GM19025 (cell line): ENCODE results near the gene PRDM15.

Experiments used
- ATAC-seq: cut with Tn5 transposase; IDR thresholded peaks from one replicate; pipeline ENCODE4 v1.9.1; 2021; ENCODE audit warnings: mild to moderate bottlenecking, low read depth, moderate library complexity; ENCODE audit not compliant: unreplicated experiment

Gene PRDM15

GRCh38 chr21:41830145-41830707 lies 48.9 kb downstream of the PRDM15 start:
- ATAC-seq: no peak

- ATAC-seq: no peak
Measured at GRCh38 chr21:41828884-41829360, 50.2 kb downstream of the PRDM15 start.

GRCh38 chr21:41827951-41828883 lies 50.9 kb downstream of the PRDM15 start:
- no peak for ATAC-seq

- no peak for ATAC-seq
Measured at GRCh38 chr21:41825881-41826280, 53.3 kb downstream of the PRDM15 start.

- no peak for ATAC-seq
Measured at GRCh38 chr21:41825216-41825615, 53.9 kb downstream of the PRDM15 start.

- ATAC-seq: no peak
Measured at GRCh38 chr21:41824466-41825207, 54.5 kb downstream of the PRDM15 start.

DNA sequence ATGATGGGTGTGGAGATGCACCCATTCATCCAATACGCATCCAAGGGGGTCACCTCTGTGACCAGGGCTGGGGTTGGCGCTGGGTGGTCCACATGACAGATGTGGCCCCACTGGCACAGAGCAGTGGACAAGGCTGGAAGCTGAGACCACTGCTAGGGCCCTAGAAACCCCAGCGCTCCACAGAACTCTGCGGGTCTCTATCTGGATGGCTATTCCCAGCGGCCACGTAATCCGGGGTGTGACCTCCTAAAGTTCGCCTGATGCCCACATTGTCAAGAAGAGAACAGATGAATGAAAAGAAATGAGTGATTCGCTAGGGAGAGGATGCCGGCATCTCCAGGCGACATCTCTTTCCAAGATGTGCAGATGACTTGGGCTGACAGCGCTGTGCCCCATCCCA lies 55.2 kb downstream of the PRDM15 start:
- no peak for ATAC-seq

DNA sequence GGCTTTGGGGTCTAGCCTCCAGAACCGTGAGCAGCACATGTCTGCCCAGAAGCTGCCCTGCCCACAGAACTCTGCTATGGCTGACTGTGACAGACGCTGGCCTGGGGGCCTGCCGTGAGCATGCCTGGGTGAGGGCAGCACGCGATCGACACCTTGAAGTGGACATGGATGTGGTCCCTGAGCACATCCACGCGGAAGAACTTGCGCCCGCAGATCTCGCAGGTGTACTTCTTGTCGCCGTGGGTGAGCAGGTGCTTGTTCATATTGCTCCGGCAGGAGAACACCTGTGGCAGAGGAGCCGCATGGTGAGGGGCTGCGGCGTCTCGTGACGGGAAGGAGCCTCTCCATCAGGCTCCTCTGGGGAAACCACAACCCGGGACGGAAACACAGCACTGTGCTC lies 56.0 kb downstream of the PRDM15 start:
- ATAC-seq: no peak

- no peak for ATAC-seq
Measured at GRCh38 chr21:41821756-41822431, 57.2 kb downstream of the PRDM15 start.

DNA sequence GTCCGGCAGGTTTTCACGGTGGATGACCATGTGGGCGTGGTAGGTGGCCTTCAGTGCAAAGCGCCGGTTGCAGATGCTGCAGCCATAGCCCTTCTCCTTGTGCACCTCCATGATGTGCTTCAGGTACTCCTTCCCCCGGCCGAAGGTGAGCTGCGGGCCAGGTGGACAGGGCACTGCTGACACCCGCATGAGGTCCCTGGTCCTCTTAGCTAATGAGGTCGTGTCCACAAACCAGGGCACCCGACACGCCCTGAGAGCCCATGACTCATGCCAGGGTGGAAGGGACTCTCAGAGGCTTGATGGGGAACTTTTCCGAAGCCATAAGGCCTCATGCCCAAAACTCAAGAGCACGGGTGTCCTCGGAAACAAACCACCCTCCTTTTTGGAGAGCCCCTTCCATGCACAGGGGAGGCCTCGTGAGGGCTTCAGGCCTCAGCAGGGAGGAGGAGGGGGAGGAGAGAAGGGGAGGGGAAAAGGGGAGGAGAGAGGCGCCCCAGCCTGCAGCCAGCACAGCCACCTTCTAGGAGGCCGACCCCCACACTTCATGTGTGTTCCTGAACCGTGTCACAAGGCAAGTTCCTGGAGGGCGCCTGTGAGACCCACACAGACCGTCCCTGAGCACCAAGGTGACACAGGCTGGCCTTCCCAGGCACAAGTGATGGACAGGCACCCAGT lies 57.9 kb downstream of the PRDM15 start:
- no peak for ATAC-seq

DNA sequence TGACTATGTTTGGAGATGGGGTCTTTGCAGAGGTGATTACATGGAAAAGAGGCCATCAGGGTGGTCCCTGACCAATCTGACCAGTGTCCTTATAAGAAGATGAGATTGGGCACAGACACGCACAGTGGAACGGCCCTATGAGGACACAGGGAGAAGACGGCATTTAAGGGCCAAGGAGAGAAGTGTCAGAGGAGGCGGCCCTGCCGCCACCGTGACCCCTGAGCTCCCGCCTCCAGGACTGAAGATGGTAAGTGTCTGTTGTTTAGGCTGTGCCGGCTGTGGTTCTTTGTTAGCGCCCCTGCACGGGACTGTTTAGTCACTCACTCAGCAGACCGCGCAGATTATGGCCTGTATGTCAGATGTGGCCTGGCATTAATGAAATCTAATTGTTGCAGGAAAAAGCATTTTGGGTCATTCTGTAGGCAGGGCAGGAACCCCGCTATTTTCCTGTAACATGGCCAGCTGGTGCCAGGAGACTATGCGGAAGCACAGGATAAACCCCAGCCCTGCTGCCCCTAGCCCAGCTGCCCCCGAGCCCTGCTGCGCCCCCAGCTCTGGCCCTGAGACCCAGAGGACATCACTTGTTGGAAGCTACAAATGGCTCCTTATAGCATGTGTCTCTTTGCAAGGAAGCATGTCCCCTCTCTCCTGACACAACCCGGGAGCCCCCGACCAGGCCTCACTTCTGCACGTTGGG lies 58.6 kb downstream of the PRDM15 start:
- no peak for ATAC-seq

- ATAC-seq: no peak
Measured at GRCh38 chr21:41819856-41820281, 59.3 kb downstream of the PRDM15 start.

DNA sequence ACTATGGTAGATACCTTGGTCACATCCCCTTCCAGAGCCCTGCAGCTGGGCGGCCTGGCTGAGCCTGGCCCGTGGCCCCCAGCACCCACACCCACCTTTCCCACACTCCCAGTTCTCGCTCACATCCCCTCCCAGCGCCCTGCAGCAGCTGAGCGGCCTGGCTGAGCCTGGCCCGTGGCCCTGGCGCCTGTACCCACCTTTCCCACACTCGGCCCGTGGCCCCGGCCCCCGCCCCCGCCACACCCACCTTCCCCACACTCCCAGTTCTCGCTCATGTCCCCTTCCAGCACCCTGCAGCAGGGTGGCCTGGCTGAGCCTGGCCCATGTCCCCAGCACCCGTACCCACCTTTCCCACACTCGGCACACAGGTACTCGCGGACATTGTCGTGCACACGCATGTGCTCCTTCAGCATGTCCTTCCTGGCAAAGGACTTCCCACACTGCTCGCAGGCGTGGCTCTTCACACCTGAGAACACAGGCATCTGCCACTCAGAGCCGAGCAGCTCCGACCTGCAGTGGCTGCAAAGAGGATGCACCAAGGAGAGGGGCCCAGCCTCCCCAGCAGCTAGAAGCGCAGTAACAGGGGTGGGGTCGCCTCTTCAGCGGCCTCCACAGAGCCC lies 59.8 kb downstream of the PRDM15 start:
- no peak for ATAC-seq

- ATAC-seq: no peak
Measured at GRCh38 chr21:41817877-41818855, 61.0 kb downstream of the PRDM15 start.

DNA sequence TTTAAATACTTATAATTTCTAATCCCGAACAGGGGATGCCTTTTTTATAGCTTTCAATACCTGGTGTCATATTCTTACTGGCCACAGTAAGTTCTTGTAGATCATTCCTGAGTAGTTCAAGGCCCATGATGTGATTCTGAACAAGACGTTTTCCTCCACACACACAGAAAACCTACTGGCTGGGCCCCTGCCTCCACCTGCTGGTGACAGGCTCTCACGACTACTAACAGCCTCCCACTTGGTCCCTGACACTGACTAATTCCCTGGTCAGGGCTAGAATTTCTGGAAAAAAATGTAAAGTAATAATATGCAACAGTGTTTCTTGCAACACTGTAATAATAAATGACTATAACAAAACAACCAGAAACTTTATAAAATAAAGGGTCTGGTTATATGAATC lies 61.9 kb downstream of the PRDM15 start:
- ATAC-seq: no peak

GRCh38 chr21:41816583-41817165 lies 62.5 kb downstream of the PRDM15 start:
- ATAC-seq: no peak
